Activated B cell treated with CpG ODN at 0.5 μM for 24 hours (primary cell): Measurements from ENCODE around the gene MYO1H. TPM values are rescaled to one million over a fixed set of nuclear protein-coding genes. Genes with fewer than 3 reads are reported as not detected.
"Not testable (repeated sequence)": the region's sequence is repeated elsewhere in the genome, so short reads cannot be mapped to it uniquely, and the experiment has no call there.

Source experiments
- ATAC-seq: fragments of 200-7000 bp; cut with Tn5 transposase; one replicate; pipeline ENCODE4 v1.10.0; 2021; ENCODE audit warnings: low read depth, mild to moderate bottlenecking, moderate library complexity
- CTCF ChIA-PET: fragments of 350-600 bp; sonication (Branson Sonifier 250); formaldehyde crosslinking; loops from one replicate; lab custom pipeline; 2021; ENCODE audit warnings: antibody characterized with exemption; lab: Charles Lee
- POLR2A ChIA-PET: fragments of 350-600 bp; sonication (Branson Sonifier 250); formaldehyde crosslinking; loops from one replicate; lab custom pipeline; 2021; ENCODE audit warnings: antibody characterized with exemption; lab: Charles Lee
- DNase-seq: peaks from one replicate; pipeline ENCODE4 v3.0.0; 2022
- H3K27ac Mint-ChIP-seq: one replicate; pipeline ENCODE4 v1.8.0; 2020; ENCODE audit warnings: mixed read lengths
- H3K27me3 Mint-ChIP-seq: one replicate; pipeline ENCODE4 v1.8.0; 2021; ENCODE audit warnings: mixed read lengths
- H3K36me3 Mint-ChIP-seq: one replicate; pipeline ENCODE4 v1.8.0; 2021; ENCODE audit warnings: low read depth, mixed read lengths
- H3K4me1 Mint-ChIP-seq: one replicate; pipeline ENCODE4 v1.8.0; 2021; ENCODE audit warnings: mixed read lengths
- H3K4me3 Mint-ChIP-seq: one replicate; pipeline ENCODE4 v1.8.0; 2020; ENCODE audit warnings: mild to moderate bottlenecking, mixed read lengths
- H3K9me3 Mint-ChIP-seq: one replicate; pipeline ENCODE4 v1.8.0; 2020; ENCODE audit warnings: mixed read lengths
- CTCF ChIP-seq: fragments of 200-600 bp; IDR thresholded peaks from one replicate; pipeline ENCODE4 v1.8.0; 2022; ENCODE audit warnings: antibody characterized with exemption, mild to moderate bottlenecking
- intact Hi-C: fragments of 100-400 bp; cut with micrococcal nuclease; formaldehyde crosslinking; loops from one replicate; pipeline ENCODE4 v1.15.1; 2024
- total RNA-seq: library from RNA; stranded (reverse); gene quantifications from 2 replicates; pipeline ENCODE4 v1.2.3, GENCODE V29; 2022

MYO1H gene
- total RNA-seq, 1 donor from 2014 or later, result not detected

GRCh38 chr12:109469517-109469916, 121.8 kb downstream of the MYO1H start:
- CTCF ChIA-PET, result no interaction called here

GRCh38 chr12:109473006-109473405, 125.3 kb downstream of the MYO1H start:
- Mint-ChIP-seq H3K4me3 (no peak overlapping the region), H3K9me3 (no peaks in the 10 kb centered on the region), H3K4me1 (peaks cover 29% of the 10 kb centered on the region), H3K36me3 (peaks cover 24% of the 10 kb centered on the region), H3K27ac (no peak overlapping the region), H3K27me3 (no peaks in the 10 kb centered on the region)
- ChIA-PET POLR2A (no interaction called here), CTCF (no interaction called here)
- no peak for TF ChIP-seq CTCF
- ATAC-seq, result no peak
- no peak for DNase-seq
- intact Hi-C loops, result no loop called here

More at GRCh38 chr12:109469517-109469916, 121.8 kb downstream of the MYO1H start:
- intact Hi-C loops, result no loop called here
- no peak for ATAC-seq
- no peak for DNase-seq
- Mint-ChIP-seq H3K27ac (no peak overlapping the region), H3K4me3 (no peak overlapping the region), H3K4me1 (peaks cover 5% of the 10 kb centered on the region), H3K36me3 (peaks cover 44% of the 10 kb centered on the region), H3K27me3 (no peaks in the 10 kb centered on the region), H3K9me3 (no peaks in the 10 kb centered on the region)
- POLR2A ChIA-PET, result no interaction called here
- no peak for TF ChIP-seq CTCF

GRCh38 chr12:109473526-109474270, 126.0 kb downstream of the MYO1H start:
- DNase-seq, H3K9me3 Mint-ChIP-seq, POLR2A ChIA-PET, CTCF ChIA-PET, intact Hi-C loops, H3K27ac Mint-ChIP-seq, ATAC-seq, H3K27me3 Mint-ChIP-seq, H3K4me3 Mint-ChIP-seq: not testable (repeated sequence)
- Mint-ChIP-seq H3K36me3 (peaks cover 18% of the 10 kb centered on the region), H3K4me1 (peaks cover 34% of the 10 kb centered on the region)

GRCh38 chr12:109475121-109475520, 127.4 kb downstream of the MYO1H start:
- CTCF ChIA-PET, result no interaction called here
- Mint-ChIP-seq H3K36me3 (peaks cover 12% of the 10 kb centered on the region), H3K9me3 (no peaks in the 10 kb centered on the region), H3K27me3 (no peaks in the 10 kb centered on the region), H3K4me1 (peaks cover 42% of the 10 kb centered on the region), H3K27ac (no peak overlapping the region), H3K4me3 (no peak overlapping the region)
- no peak for TF ChIP-seq CTCF
- intact Hi-C loops, result loop anchor here (5.0 kb wide), 1 partner anchor 423 kb away; the partner anchor contains the start of gene USP30
- DNase-seq (no peak), ATAC-seq (no peak)
- POLR2A ChIA-PET, result no interaction called here

- no peaks in the 10 kb centered on the region for H3K9me3 Mint-ChIP-seq
- ATAC-seq (no peak), DNase-seq (no peak)
- ChIA-PET CTCF (no interaction called here), POLR2A (interaction anchor here (0.6 to 1.1 kb wide), 2 partner anchors 97 to 1101 kb away, joined by 5 read pairs; partner anchors contain the start of genes MMAB and MVK)
- intact Hi-C loops, result loop anchor here (5.0 kb wide), 1 partner anchor 424 kb away; the partner anchor contains the start of gene USP30
- peaks cover 10% of the 10 kb centered on the region for H3K36me3 Mint-ChIP-seq
- no peak for TF ChIP-seq CTCF
- peaks cover 38% of the 10 kb centered on the region for H3K4me1 Mint-ChIP-seq
- peak overlapping the region; percentile 98 for H3K27ac Mint-ChIP-seq
- no peaks in the 10 kb centered on the region for H3K27me3 Mint-ChIP-seq
- peak overlapping the region; percentile 99 for H3K4me3 Mint-ChIP-seq
These were observed 128.5 kb downstream of the MYO1H start for GRCh38 chr12:109475993-109476806.
